Measurements from ENCODE around the gene THAP10. TPM values are rescaled to one million over a fixed set of nuclear protein-coding genes. Genes with fewer than 3 reads are reported as not detected.

Gene THAP10
- total RNA-seq, 1 experiment from 2014 or later = 2.5 TPM

GRCh38 chr15:70906842-70907241, 14.6 kb upstream of the THAP10 start:
- no peak overlapping the region for H3K27ac Mint-ChIP-seq
- Histone ChIP-seq H2AK5ac (ENCODE audit: insufficient read length, low read length) (no peak overlapping the region), H3K9ac (ENCODE audit: extremely low read depth, insufficient read length, low read length) (no peak overlapping the region), H2BK120ac (ENCODE audit: low read depth, low read length, poor library complexity, severe bottlenecking) (no peak overlapping the region), H3K56ac (ENCODE audit: insufficient read length, low read depth, low read length) (no peak overlapping the region), H4K91ac (ENCODE audit: insufficient read length, low read depth, low read length) (no peak overlapping the region), H2BK5ac (ENCODE audit: insufficient read length, low read length) (no peak overlapping the region), H3T11ph (ENCODE audit: low read length) (no peak overlapping the region), H3K23ac (ENCODE audit: insufficient read length, low read depth, low read length) (no peak overlapping the region), H4K8ac (replicated peaks; ENCODE audit: insufficient read length, low read depth, low read length) (no peak overlapping the region), H3K18ac (ENCODE audit: insufficient read length, low read depth, low read length) (no peak overlapping the region), H3K27me3 (ENCODE audit: insufficient read depth, low read length) (no peaks in the 10 kb centered on the region), H2BK20ac (ENCODE audit: low read depth, low read length, poor library complexity, severe bottlenecking) (no peak overlapping the region), H3K4me2 (ENCODE audit: insufficient read depth, insufficient read length, low read length) (no peak overlapping the region), H3K27ac (ENCODE audit: insufficient read length, low read depth, low read length) (no peak overlapping the region), H3K23me2 (ENCODE audit: insufficient read length, low read depth, low read length, poor library complexity, severe bottlenecking) (no peaks in the 10 kb centered on the region), H4K20me1 (ENCODE audit: control insufficient read depth, insufficient read depth, insufficient read length) (no peaks in the 10 kb centered on the region), H3K4ac (ENCODE audit: low read depth, low read length) (no peak overlapping the region), H2AFZ (ENCODE audit: low read length) (no peak overlapping the region), H3K14ac (ENCODE audit: insufficient read depth, low read length) (no peak overlapping the region), H3K79me1 (ENCODE audit: insufficient read depth, low read depth, low read length, poor library complexity, severe bottlenecking) (no peaks in the 10 kb centered on the region), H3K4me1 (ENCODE audit: insufficient read depth, low read length) (no peaks in the 10 kb centered on the region), H2BK15ac (ENCODE audit: low read depth, low read length) (no peak overlapping the region), H2BK12ac (ENCODE audit: insufficient read length, low read depth, low read length) (no peak overlapping the region), H3K9me3 (ENCODE audit: control insufficient read depth, low read depth, low read length) (no peaks in the 10 kb centered on the region), H4K5ac (ENCODE audit: insufficient read length, low read depth, low read length) (no peak overlapping the region), H3K79me2 (ENCODE audit: insufficient read depth, low read length) (no peaks in the 10 kb centered on the region)
- peaks cover 1% of the 10 kb centered on the region; the same call in 1 of the 2 replicates for H3K27me3 Mint-ChIP-seq (ENCODE audit: low read depth)
- H3K4me3 Mint-ChIP-seq = no peak overlapping the region
- no peak for TF ChIP-seq CTCF (conservative IDR thresholded peaks at IDR 0.05)
- no peak for DNase-seq
- H3K4me1 Mint-ChIP-seq = peaks cover 5 to 11% of the 10 kb centered on the region in 2 experiments; a peak in 2 of 4 replicates
- peaks cover 0 to 5% of the 10 kb centered on the region in 2 experiments; a peak in 2 of 5 replicates for H3K9me3 Mint-ChIP-seq
- H3K36me3 Mint-ChIP-seq (ENCODE audit: insufficient read depth in 1 of 3, low read depth in 3 of 3) = peaks cover 8 to 19% (median 13%) of the 10 kb centered on the region in 3 experiments

Measured in H9 (cell line).